Activated T-cell treated with anti-CD3 and anti-CD28 coated beads for 48 hours (primary cell): ENCODE results near the gene ACER2.
"Not testable (repeated sequence)": the region's sequence is repeated elsewhere in the genome, so short reads cannot be mapped to it uniquely, and the experiment has no call there.

Source experiments
- DNase-seq: peaks from one replicate; pipeline ENCODE4 v3.0.0-alpha.2; 2020; ENCODE audit warnings: low read depth

ACER2 gene

GRCh38 chr9:19408693-19409400 is at the start of gene ACER2:
Gene ACER2 (plus strand): TSS chr9:19409009. CDS start chr9:19409085, 76 bp downstream.
- peak; percentile 92 for DNase-seq

- no peak for DNase-seq
Measured at GRCh38 chr9:19369107-19369506, 39.7 kb upstream of the ACER2 start.

GRCh38 chr9:19371942-19372341 is 36.9 kb upstream of the ACER2 start:
- no peak for DNase-seq

GRCh38 chr9:19372567-19372966 is 36.2 kb upstream of the ACER2 start:
- DNase-seq: no peak

GRCh38 chr9:19373527-19373926 is 35.3 kb upstream of the ACER2 start:
- DNase-seq: no peak

- no peak for DNase-seq
Measured at GRCh38 chr9:19375538-19375937, 33.3 kb upstream of the ACER2 start.

- DNase-seq: no peak
Measured at GRCh38 chr9:19376931-19377330, 31.9 kb upstream of the ACER2 start.

GRCh38 chr9:19378164-19378563 is 30.6 kb upstream of the ACER2 start:
- no peak for DNase-seq

GRCh38 chr9:19378647-19379046 is 30.2 kb upstream of the ACER2 start:
- DNase-seq: no peak

GRCh38 chr9:19379283-19379682 is 29.5 kb upstream of the ACER2 start:
- DNase-seq: no peak

GRCh38 chr9:19379697-19380046 is 29.1 kb upstream of the ACER2 start:
- no peak for DNase-seq

GRCh38 chr9:19380826-19381075 is 28.1 kb upstream of the ACER2 start:
- DNase-seq: no peak

- no peak for DNase-seq
Measured at GRCh38 chr9:19381656-19382055, 27.2 kb upstream of the ACER2 start.

GRCh38 chr9:19385212-19385611 is 23.6 kb upstream of the ACER2 start:
- DNase-seq: not testable (repeated sequence)

GRCh38 chr9:19385786-19386501 is 22.9 kb upstream of the ACER2 start:
- no peak for DNase-seq

- DNase-seq: no peak
Measured at GRCh38 chr9:19386502-19387044, 22.2 kb upstream of the ACER2 start.

- no peak for DNase-seq
Measured at GRCh38 chr9:19387317-19387716, 21.5 kb upstream of the ACER2 start.

- not testable (repeated sequence) for DNase-seq
Measured at GRCh38 chr9:19389539-19389938, 19.3 kb upstream of the ACER2 start.

GRCh38 chr9:19397845-19398244 is 11.0 kb upstream of the ACER2 start:
- DNase-seq: no peak

GRCh38 chr9:19403231-19403630 is 5.6 kb upstream of the ACER2 start:
- not testable (repeated sequence) for DNase-seq

GRCh38 chr9:19404283-19405075 is 4.3 kb upstream of the ACER2 start:
- DNase-seq: no peak

- no peak for DNase-seq
Measured at GRCh38 chr9:19405771-19406170, 3.0 kb upstream of the ACER2 start.

GRCh38 chr9:19408316-19408692 is 505 bp upstream of the ACER2 start:
- no peak for DNase-seq
